GM12873 (cell line): Measurements from ENCODE around the gene DISP3.

ENCODE experiments used
- TF ChIP-seq, protein P1 (sequence below): IDR thresholded peaks from 2 replicates; pipeline ENCODE4 v1.5.1; 2012; ENCODE audit warnings: low read depth, mild to moderate bottlenecking, moderate library complexity, low read length, control low read depth; ENCODE audit not compliant: insufficient read depth; ENCODE audit errors: missing control alignments

DISP3 gene

DNA sequence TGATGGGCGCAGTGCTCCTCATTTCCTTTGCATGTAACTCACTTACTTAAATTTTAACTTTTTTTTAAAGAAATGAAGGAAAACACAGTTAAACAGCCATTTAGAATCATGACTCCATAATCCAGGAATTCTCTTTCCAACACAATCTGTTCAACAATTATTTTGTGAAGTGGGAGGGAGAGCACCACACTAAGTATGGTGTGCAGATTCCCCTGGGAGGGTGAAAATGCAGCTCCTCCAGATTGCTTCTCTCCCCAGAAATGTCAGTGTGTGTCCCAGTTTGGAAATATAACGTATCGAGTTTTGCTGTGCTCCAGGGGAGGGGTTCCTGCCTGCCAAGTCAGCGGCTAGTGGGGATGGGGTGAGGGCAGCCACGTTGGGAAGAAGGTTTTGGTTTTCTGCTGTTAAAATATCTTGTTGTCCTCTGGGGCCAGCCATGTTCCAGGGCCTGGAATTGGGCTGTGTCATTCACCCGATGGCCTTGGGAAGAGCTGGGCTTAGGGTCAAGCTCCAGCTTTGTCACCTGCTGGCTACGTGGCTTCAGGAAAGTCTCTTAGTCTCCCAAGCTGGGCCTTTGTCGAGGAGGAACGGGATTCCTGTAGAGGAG, 17.3 kb upstream of the DISP3 start:
- TF ChIP-seq, protein P1, sequence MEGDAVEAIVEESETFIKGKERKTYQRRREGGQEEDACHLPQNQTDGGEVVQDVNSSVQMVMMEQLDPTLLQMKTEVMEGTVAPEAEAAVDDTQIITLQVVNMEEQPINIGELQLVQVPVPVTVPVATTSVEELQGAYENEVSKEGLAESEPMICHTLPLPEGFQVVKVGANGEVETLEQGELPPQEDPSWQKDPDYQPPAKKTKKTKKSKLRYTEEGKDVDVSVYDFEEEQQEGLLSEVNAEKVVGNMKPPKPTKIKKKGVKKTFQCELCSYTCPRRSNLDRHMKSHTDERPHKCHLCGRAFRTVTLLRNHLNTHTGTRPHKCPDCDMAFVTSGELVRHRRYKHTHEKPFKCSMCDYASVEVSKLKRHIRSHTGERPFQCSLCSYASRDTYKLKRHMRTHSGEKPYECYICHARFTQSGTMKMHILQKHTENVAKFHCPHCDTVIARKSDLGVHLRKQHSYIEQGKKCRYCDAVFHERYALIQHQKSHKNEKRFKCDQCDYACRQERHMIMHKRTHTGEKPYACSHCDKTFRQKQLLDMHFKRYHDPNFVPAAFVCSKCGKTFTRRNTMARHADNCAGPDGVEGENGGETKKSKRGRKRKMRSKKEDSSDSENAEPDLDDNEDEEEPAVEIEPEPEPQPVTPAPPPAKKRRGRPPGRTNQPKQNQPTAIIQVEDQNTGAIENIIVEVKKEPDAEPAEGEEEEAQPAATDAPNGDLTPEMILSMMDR, result no peak

DNA sequence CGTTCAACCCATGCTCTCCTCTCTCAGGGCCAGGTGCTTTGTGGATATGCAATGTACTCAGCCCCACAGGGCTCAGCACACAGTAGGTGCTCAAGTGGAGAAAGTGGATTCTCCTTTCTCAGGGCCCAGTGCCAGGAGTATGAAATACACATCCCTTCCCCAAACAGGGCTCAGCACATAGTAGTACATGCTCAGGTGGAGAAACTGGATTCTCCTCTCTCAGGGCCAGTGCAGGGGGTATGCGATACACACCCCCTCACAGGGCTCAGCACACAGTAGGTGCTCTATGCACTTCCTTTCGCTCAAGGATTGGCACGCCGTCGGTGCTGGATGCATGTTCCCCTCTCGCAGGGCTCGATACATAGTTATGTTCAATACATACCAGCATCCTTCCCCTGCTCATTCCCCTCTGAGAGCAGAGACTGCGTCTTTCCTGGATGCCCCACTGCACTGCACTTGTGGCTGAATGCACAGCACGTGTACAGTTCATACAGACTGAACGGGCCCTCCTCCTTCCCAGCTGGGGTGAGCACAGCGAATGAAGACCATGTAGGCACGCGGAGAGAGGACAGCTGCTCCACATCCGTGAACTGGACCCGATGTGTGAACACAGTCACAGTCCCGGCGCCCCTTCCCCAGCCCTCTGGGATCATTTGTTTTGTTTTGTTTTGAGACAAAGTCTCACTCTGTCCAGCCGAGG, 16.6 kb upstream of the DISP3 start:
- TF ChIP-seq, protein P1, result no peak

GRCh38 chr1:11463177-11463576, 15.8 kb upstream of the DISP3 start:
- TF ChIP-seq, protein P1, result no peak

- TF ChIP-seq, protein P1, result no peak
These were observed 13.6 kb upstream of the DISP3 start for GRCh38 chr1:11465307-11465706.

GRCh38 chr1:11466416-11466815, 12.5 kb upstream of the DISP3 start:
- TF ChIP-seq, protein P1, result no peak

- TF ChIP-seq, protein P1, result no peak
These were observed 10.1 kb upstream of the DISP3 start for GRCh38 chr1:11468878-11469277.

DNA sequence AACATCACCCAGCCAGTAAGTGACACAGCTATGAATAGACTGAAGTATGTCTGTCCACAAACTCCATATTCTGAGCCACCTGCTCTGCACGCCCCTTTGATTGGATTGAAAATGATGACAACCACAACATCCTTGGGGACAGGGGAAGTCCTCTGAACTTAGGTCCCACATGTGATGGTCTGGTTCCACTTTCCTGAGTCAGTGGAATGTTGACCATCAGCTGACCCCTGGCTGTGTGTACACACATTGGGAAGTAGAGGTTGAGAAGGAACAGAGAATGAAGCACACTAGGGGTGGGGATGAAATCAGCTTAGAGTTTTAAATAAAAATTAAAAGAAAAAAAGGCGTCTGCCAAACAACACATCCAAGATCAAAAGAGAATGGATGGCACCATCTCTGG, 8.0 kb upstream of the DISP3 start:
- TF ChIP-seq, protein P1, result no peak
